PC-3 (cell line): ENCODE measurements around the gene GANC. TPM values are rescaled to one million over a fixed set of nuclear protein-coding genes. Genes with fewer than 3 reads are reported as not detected.
"Not testable (repeated sequence)": the region's sequence is repeated elsewhere in the genome, so short reads cannot be mapped to it uniquely, and the experiment has no call there.

Experiments used
- ATAC-seq: fragments of 200-7000 bp; cut with Tn5 transposase; 2 replicates; pipeline ENCODE4 v1.9.1; 2020; ENCODE audit warnings: mild to moderate bottlenecking, moderate library complexity
- BruUV-seq: library from RNA; stranded (reverse); fragments of 400-500 nt; replicated peaks from 2 replicates; lab custom pipeline; 2021; lab: Mats Ljungman, UMichigan
- CTCF ChIA-PET: fragments of 300-600 bp; sonication (Branson Sonifier 250); formaldehyde crosslinking; loops from one replicate; lab custom pipeline; 2022; ENCODE audit warnings: antibody characterized with exemption; lab: Charles Lee
- POLR2A ChIA-PET: fragments of 300-600 bp; sonication (Branson Sonifier 250); formaldehyde crosslinking; loops from one replicate; lab custom pipeline; 2022; ENCODE audit warnings: antibody characterized with exemption; ENCODE audit not compliant: unreplicated experiment; lab: Charles Lee
- DNase-seq: peaks from one replicate; pipeline ENCODE4 v3.0.0-alpha.2; 2015
- H2AFZ ChIP-seq: fragments of 300-600 bp; sonication (generic); 2 replicates; pipeline ENCODE4 v1.6.0; 2016; ENCODE audit warnings: antibody characterized with exemption, low read length
- H3F3A ChIP-seq: fragments of 300-600 bp; sonication (generic); one replicate; pipeline ENCODE4 v1.6.0; 2017; ENCODE audit warnings: antibody characterized with exemption, low read length, control low read depth, mild to moderate bottlenecking; ENCODE audit not compliant: unreplicated experiment
- H3K27ac ChIP-seq: fragments of 300-600 bp; sonication (generic); 2 replicates; pipeline ENCODE4 v1.5.1; 2016; ENCODE audit warnings: mild to moderate bottlenecking, low read length
- H3K27me3 ChIP-seq: fragments of 300-600 bp; sonication (generic); 2 replicates; pipeline ENCODE4 v1.6.1; 2016; ENCODE audit warnings: low read length, mixed read lengths
- H3K36me3 ChIP-seq: fragments of 300-600 bp; sonication (generic); 2 replicates; pipeline ENCODE4 v1.6.1; 2016; ENCODE audit warnings: low read depth, mixed run types, low read length, mixed read lengths
- H3K4me1 ChIP-seq: fragments of 300-600 bp; sonication (generic); 2 replicates; pipeline ENCODE4 v1.5.1; 2016; ENCODE audit warnings: low read length; ENCODE audit not compliant: insufficient read depth
- H3K4me2 ChIP-seq: fragments of 300-600 bp; sonication (generic); 2 replicates; pipeline ENCODE4 v1.6.0; 2016; ENCODE audit warnings: low read length
- H3K4me3 ChIP-seq: fragments of 300-600 bp; sonication (generic); 2 replicates; pipeline ENCODE4 v1.5.1; 2016; ENCODE audit warnings: mild to moderate bottlenecking, low read length, mixed read lengths
- H3K79me2 ChIP-seq: fragments of 300-600 bp; sonication (generic); 2 replicates; pipeline ENCODE4 v1.6.1; 2017; ENCODE audit warnings: low read length, mixed read lengths
- H3K9ac ChIP-seq: fragments of 300-600 bp; sonication (generic); 2 replicates; pipeline ENCODE4 v1.6.0; 2016; ENCODE audit warnings: mild to moderate bottlenecking, low read length
- H3K9me2 ChIP-seq: fragments of 300-600 bp; sonication (generic); replicated peaks from 2 replicates; pipeline ENCODE4 v1.6.1; 2016; ENCODE audit warnings: mixed run types, low read length, mixed read lengths
- H3K9me3 ChIP-seq: fragments of 300-600 bp; sonication (generic); 2 replicates; pipeline ENCODE4 v1.6.1; 2016; ENCODE audit warnings: low read length, mixed read lengths
- H4K20me1 ChIP-seq: fragments of 300-600 bp; sonication (generic); 2 replicates; pipeline ENCODE4 v1.6.1; 2016; ENCODE audit warnings: low read length, mixed read lengths
- CTCF ChIP-seq: fragments of 300-600 bp; sonication (generic); conservative IDR thresholded peaks from 2 replicates; pipeline ENCODE4 v1.5.1; 2017; ENCODE audit warnings: antibody characterized with exemption, low read depth, mild to moderate bottlenecking, low read length
- EZH2 ChIP-seq: fragments of 300-600 bp; sonication (generic); IDR thresholded peaks from one replicate; pipeline ENCODE4 v1.6.1; 2017; ENCODE audit warnings: antibody characterized with exemption, mild to moderate bottlenecking, low read length; ENCODE audit not compliant: unreplicated experiment
- EZH2phosphoT487 ChIP-seq: fragments of 300-600 bp; sonication (generic); IDR thresholded peaks from 2 replicates; pipeline ENCODE4 v1.6.1; 2018; ENCODE audit warnings: mild to moderate bottlenecking, antibody characterized with exemption, low read length, borderline replicate concordance
- intact Hi-C: fragments of 100-400 bp; cut with micrococcal nuclease; formaldehyde crosslinking; loops from 2 replicates; pipeline ENCODE4 v1.9.0; 2023
- total RNA-seq: library from RNA; depleted of rRNA; stranded (reverse); fragments of >200 nt; gene quantifications from 2 replicates; pipeline ENCODE4 v1.2.3, GENCODE V29; 2014

Gene GANC
- total RNA-seq, 1 experiment from 2014 or later, result 12.4 TPM

GRCh38 chr15:42337104-42337503 lies 64.1 kb downstream of the GANC start:
- H3K4me2 ChIP-seq, H3K36me3 ChIP-seq, BruUV-seq, H2AFZ ChIP-seq, intact Hi-C loops, H3K9me3 ChIP-seq, H3K27me3 ChIP-seq, H3K9me2 ChIP-seq, H3K79me2 ChIP-seq, H3K9ac ChIP-seq, H3K4me1 ChIP-seq, ATAC-seq, DNase-seq, H3K4me3 ChIP-seq, H3F3A ChIP-seq, POLR2A ChIA-PET, H4K20me1 ChIP-seq, H3K27ac ChIP-seq: not testable (repeated sequence)
- CTCF ChIA-PET, result interaction anchor here (0.6 kb wide), 1 partner anchor 40 kb away, joined by 5 read pairs; no protein-coding TSS in a partner anchor

GRCh38 chr15:42338500-42338899 lies 65.5 kb downstream of the GANC start:
- Histone ChIP-seq H3K9ac (no peak overlapping the region), H3K79me2 (no peaks in the 10 kb centered on the region), H4K20me1 (no peaks in the 10 kb centered on the region), H3K9me2 (no peaks in the 10 kb centered on the region), H3K4me1 (no peaks in the 10 kb centered on the region), H3K4me3 (no peak overlapping the region), H3K27me3 (no peaks in the 10 kb centered on the region), H3K27ac (no peak overlapping the region), H3K36me3 (peaks cover 4% of the 10 kb centered on the region; the same call in 1 of the 2 replicates), H3K4me2 (no peak overlapping the region), H3K9me3 (peaks cover 4% of the 10 kb centered on the region; the same call in 1 of the 2 replicates), H3F3A (no peaks in the 10 kb centered on the region), H2AFZ (no peak overlapping the region)
- intact Hi-C loops, result no loop called here
- POLR2A ChIA-PET, result no interaction called here
- no peak for TF ChIP-seq EZH2
- no peak for TF ChIP-seq EZH2phosphoT487
- no peak for TF ChIP-seq CTCF
- no peak for ATAC-seq
- CTCF ChIA-PET, result no interaction called here
- BruUV-seq, result no TSS peak
- DNase-seq, result no peak

- H3K79me2 ChIP-seq, result no peaks in the 10 kb centered on the region
- no peak for ATAC-seq
- no peak overlapping the region for H3K9ac ChIP-seq
- intact Hi-C loops, result no loop called here
- BruUV-seq, result no TSS peak
- H3K9me2 ChIP-seq, result no peaks in the 10 kb centered on the region
- no peaks in the 10 kb centered on the region for H3K9me3 ChIP-seq
- no peak overlapping the region for H3K4me2 ChIP-seq
- POLR2A ChIA-PET, result interaction anchor here (0.5 kb wide), 1 partner anchor 282 kb away, joined by 3 read pairs; no protein-coding TSS in a partner anchor
- H3K4me1 ChIP-seq, result peaks cover 24% of the 10 kb centered on the region
- DNase-seq, result no peak
- H3F3A ChIP-seq, result peaks cover 3% of the 10 kb centered on the region
- H3K4me3 ChIP-seq, result no peak overlapping the region
- H3K27me3 ChIP-seq, result no peaks in the 10 kb centered on the region
- TF ChIP-seq CTCF (no peak), EZH2phosphoT487 (no peak), EZH2 (no peak)
- no peaks in the 10 kb centered on the region for H4K20me1 ChIP-seq
- CTCF ChIA-PET, result no interaction called here
- no peak overlapping the region for H2AFZ ChIP-seq
- H3K27ac ChIP-seq, result peak overlapping the region; percentile 37; the same call in 1 of the 2 replicates
- no peaks in the 10 kb centered on the region for H3K36me3 ChIP-seq
Observed at GRCh38 chr15:42343596-42344232, 70.7 kb downstream of the GANC start.
